Measurements from ENCODE around the gene BTBD6. TPM values are rescaled to one million over a fixed set of nuclear protein-coding genes. Genes with fewer than 3 reads are reported as not detected.

Gene BTBD6
- total RNA-seq (10 to 100 TPM; 52.0 to 56.7 TPM), polyA plus RNA-seq (10 to 100 TPM in 1 of 2 donors, 1 to 10 TPM in 1; 5.4 to 17.4 TPM)

DNA sequence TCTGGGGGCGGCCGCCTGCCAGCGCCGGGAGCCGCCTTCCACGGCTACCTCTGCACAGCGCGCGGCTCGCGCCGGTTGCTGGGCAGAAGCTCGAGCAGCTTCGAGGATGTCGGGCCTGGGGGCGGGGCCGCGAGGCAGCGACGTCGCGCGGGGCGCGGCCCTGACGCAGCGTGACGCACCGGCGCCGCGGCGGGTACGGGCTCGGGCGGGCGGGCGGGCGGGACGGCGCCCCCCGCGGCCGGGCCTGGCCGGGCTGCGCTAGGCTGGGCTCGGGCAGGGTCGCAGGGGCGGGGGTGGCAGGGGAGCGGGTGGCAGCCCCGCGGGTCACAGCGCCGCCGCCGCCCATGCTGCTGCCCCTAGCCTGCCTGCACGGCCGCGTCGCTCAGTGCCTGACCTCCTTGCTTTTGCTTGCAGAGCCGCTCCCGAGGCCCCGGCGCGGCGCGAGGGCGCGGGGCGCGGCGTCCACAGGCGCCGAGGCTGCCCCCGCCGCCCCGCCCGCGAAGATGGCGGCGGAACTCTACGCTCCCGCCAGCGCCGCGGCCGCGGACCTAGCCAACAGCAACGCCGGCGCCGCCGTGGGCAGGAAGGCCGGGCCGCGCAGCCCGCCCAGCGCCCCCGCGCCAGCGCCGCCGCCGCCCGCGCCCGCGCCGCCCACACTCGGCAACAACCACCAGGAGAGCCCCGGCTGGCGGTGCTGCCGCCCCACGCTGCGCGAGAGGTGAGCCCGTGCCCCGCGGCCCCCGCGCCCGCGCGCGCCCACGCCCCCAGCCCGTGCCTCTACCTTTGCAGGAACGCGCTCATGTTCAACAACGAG, at the start of gene BTBD6:
TSS of gene BTBD6 (plus strand) at position 166 of the 814 bp plus-strand sequence. CDS start at position 345, 179 bp downstream.
- peaks cover 10% of the 10 kb centered on the region for H3K36me3 ChIP-seq (ENCODE audit: insufficient read depth, low read length)
- no peaks in the 10 kb centered on the region for H3K9me3 Mint-ChIP-seq
- no peaks in the 10 kb centered on the region for H3K9me3 ChIP-seq (ENCODE audit: control insufficient read depth in 1 of 2, low read length in 2 of 2)
- intact Hi-C loops (cut with micrococcal nuclease) = loop anchor here (1.0 kb wide), 1 partner anchor 53 kb away; the partner anchor contains the start of gene BRF1
- peak within 1 kb of the TSS; percentile 77 to 84 (median 80) for H3K4me3 Mint-ChIP-seq
- ChIA-PET CTCF (ENCODE audit: partially characterized antibody) (interaction anchor here (1.1 to 1.6 kb wide), 2 partner anchors 53 to 158 kb away, joined by 3 read pairs; no protein-coding TSS in a partner anchor), POLR2A (ENCODE audit: partially characterized antibody) (interaction anchor here (0.6 to 2.6 kb wide), 10 partner anchors 12 to 855 kb away, joined by 3 to 31 read pairs (median 4); partner anchors contain the start of genes BRF1 and PACS2)
- H3K4me3 ChIP-seq (ENCODE audit: low read length in 2 of 2) = peak within 1 kb of the TSS; percentile 42 to 71
- no peaks in the 10 kb centered on the region for H3K27me3 Mint-ChIP-seq
- DNase-seq = peak; percentile 87 to 90 (median 90)
- H3K36me3 Mint-ChIP-seq = peaks cover 0 to 29% of the 10 kb centered on the region in 2 donors
- no peaks in the 10 kb centered on the region for H3K27me3 ChIP-seq (ENCODE audit: insufficient read depth, low read length)
- H3K4me1 ChIP-seq (ENCODE audit: insufficient read depth, low read length) = peaks cover 19% of the 10 kb centered on the region
- H3K4me1 Mint-ChIP-seq = peaks cover 14 to 48% (median 19%) of the 10 kb centered on the region in 4 donors
- peak within 1 kb of the TSS; percentile 63 for H3K27ac ChIP-seq (ENCODE audit: low read depth, low read length)
- H3K27ac Mint-ChIP-seq = peak within 1 kb of the TSS; percentile 68 to 89 (median 87)

DNA sequence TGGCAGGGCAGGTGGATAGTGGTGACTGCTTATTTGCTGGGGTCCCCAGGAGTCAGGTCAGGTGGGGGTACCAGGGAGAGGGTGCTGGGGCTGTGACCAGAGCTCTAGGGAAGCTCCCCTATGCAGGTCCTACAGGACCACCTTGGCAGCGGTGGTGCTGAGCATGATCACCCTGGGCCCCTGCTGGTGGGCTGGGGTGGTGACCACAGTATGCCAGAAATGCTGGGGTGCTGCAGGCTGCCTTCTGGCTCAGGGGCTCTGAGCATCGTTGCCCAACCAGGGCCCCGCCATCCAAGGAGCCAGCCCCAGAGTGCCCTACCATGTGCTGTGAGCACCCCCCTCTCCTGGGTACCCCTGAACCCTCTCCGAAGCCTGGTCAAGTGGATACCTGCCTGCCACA, 49.7 kb upstream of the BTBD6 start:
- H3K27ac ChIP-seq (ENCODE audit: low read depth, low read length) = no peak overlapping the region
- intact Hi-C loops (cut with micrococcal nuclease) = no loop called here
- Mint-ChIP-seq H3K36me3 (no peaks in the 10 kb centered on the region), H3K4me1 (peaks cover 16 to 39% (median 30%) of the 10 kb centered on the region in 4 donors), H3K27ac (no peak overlapping the region), H3K9me3 (no peaks in the 10 kb centered on the region), H3K4me3 (no peak overlapping the region), H3K27me3 (peaks cover 22 to 26% of the 10 kb centered on the region in 2 donors)
- no peak overlapping the region for H3K4me3 ChIP-seq (ENCODE audit: low read length in 2 of 2)
- H3K4me1 ChIP-seq (ENCODE audit: insufficient read depth, low read length) = peaks cover 58% of the 10 kb centered on the region
- POLR2A ChIA-PET (ENCODE audit: partially characterized antibody) = no interaction called here
- H3K27me3 ChIP-seq (ENCODE audit: insufficient read depth, low read length) = peaks cover 8% of the 10 kb centered on the region
- CTCF ChIA-PET (ENCODE audit: partially characterized antibody) = no interaction called here
- H3K36me3 ChIP-seq (ENCODE audit: insufficient read depth, low read length) = no peaks in the 10 kb centered on the region
- H3K9me3 ChIP-seq (ENCODE audit: control insufficient read depth in 1 of 2, low read length in 2 of 2) = no peaks in the 10 kb centered on the region
- DNase-seq = no peak

DNA sequence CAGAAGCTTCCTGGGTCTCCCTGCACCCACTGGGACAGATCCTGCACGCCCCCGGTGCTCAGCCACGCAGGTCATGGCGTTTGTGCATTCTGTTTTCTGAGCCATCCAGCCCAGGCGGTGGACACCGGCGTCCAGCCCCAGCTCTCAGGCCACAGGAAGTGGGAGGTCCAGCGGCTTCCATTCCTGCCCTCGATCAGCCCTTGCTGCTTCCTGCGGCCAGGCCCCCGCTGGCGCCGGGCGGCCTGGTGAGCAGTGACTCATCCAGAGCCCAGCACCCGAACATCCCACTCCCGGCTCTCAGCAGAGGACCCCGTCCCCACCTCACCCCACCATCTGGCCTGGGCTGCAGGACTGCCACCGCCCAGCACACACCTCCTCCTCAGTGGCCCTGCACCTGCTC, 49.2 kb upstream of the BTBD6 start:
- Histone ChIP-seq H3K9me3 (ENCODE audit: control insufficient read depth in 1 of 2, low read length in 2 of 2) (no peaks in the 10 kb centered on the region), H3K27me3 (ENCODE audit: insufficient read depth, low read length) (peaks cover 8% of the 10 kb centered on the region), H3K4me1 (ENCODE audit: insufficient read depth, low read length) (peaks cover 53% of the 10 kb centered on the region), H3K27ac (ENCODE audit: low read depth, low read length) (no peak overlapping the region), H3K36me3 (ENCODE audit: insufficient read depth, low read length) (no peaks in the 10 kb centered on the region), H3K4me3 (ENCODE audit: low read length in 2 of 2) (no peak overlapping the region)
- Mint-ChIP-seq H3K9me3 (no peaks in the 10 kb centered on the region), H3K4me3 (peak overlapping the region in 1 of 8 donors; percentile 13), H3K4me1 (peaks cover 14 to 34% (median 25%) of the 10 kb centered on the region in 4 donors), H3K27me3 (peaks cover 22% of the 10 kb centered on the region in 2 donors), H3K36me3 (no peaks in the 10 kb centered on the region), H3K27ac (peak overlapping the region in 1 of 7 donors; percentile 75)
- intact Hi-C loops (cut with micrococcal nuclease) = no loop called here
- DNase-seq = no peak
- CTCF ChIA-PET (ENCODE audit: partially characterized antibody) = no interaction called here
- POLR2A ChIA-PET (ENCODE audit: partially characterized antibody) = no interaction called here

DNA sequence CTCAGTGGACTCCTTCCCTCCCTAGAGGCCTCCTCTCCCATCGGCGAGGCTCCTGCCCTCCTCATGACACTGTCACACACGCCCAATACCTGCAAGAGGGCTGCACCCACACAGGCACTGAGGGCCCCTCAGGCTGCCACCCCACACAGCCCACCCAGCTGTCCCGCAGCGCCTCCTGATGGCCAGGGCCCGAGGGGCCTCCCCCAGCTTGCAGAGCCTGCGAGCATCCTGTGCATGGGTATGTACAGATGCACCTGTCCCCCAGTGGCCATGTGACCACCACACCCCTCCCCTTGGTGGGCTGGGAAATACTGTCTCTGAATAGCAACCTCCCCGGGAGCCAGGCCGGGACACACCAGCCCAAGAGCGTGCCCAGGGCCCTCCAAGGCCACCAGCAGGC, 48.3 kb upstream of the BTBD6 start:
- H3K27ac Mint-ChIP-seq = no peak overlapping the region
- no peak for DNase-seq

DNA sequence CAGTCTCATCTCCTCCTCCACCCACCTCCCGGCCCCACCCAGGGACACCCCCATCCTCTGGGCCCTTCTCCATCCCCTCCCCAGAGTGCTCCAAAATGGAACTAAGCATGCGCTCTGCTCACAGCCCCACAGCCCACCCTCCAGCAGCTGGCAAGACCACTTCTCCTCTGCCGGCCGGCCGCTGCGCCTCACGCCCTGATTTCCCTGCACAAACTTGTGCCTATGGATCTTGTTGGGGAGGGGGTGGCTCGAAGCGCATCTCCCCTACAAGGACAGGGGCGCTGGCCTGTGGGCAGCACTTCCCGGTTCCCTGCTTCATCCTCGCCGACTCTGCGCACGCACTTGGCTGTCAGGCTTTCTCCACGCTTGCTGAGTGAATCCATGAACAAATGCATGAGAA, 47.7 kb upstream of the BTBD6 start:
- Mint-ChIP-seq H3K36me3 (no peaks in the 10 kb centered on the region), H3K27ac (no peak overlapping the region), H3K4me3 (no peak overlapping the region), H3K4me1 (peaks cover 4 to 29% (median 18%) of the 10 kb centered on the region in 4 donors), H3K9me3 (no peaks in the 10 kb centered on the region), H3K27me3 (peaks cover 17% of the 10 kb centered on the region in 2 donors)
- Histone ChIP-seq H3K4me3 (ENCODE audit: low read length in 2 of 2) (no peak overlapping the region), H3K9me3 (ENCODE audit: control insufficient read depth in 1 of 2, low read length in 2 of 2) (no peaks in the 10 kb centered on the region), H3K4me1 (ENCODE audit: insufficient read depth, low read length) (peaks cover 37% of the 10 kb centered on the region), H3K27me3 (ENCODE audit: insufficient read depth, low read length) (peaks cover 8% of the 10 kb centered on the region), H3K27ac (ENCODE audit: low read depth, low read length) (no peak overlapping the region), H3K36me3 (ENCODE audit: insufficient read depth, low read length) (no peaks in the 10 kb centered on the region)
- ChIA-PET CTCF (ENCODE audit: partially characterized antibody) (interaction anchor here (1.1 to 4.8 kb wide), 3 partner anchors 32 to 151 kb away, joined by 3 to 35 read pairs (median 7); partner anchors contain the start of gene JAG2), POLR2A (ENCODE audit: partially characterized antibody) (interaction anchor here (1.6 kb wide), 1 partner anchor 100 kb away, joined by 4 read pairs; the partner anchor contains the start of gene BRF1)
- intact Hi-C loops (cut with micrococcal nuclease) = no loop called here
- DNase-seq = peak in 1 of 5 donors; percentile 22

More for the DNA sequence above, 48.3 kb upstream of the BTBD6 start:
- no peak overlapping the region for H3K4me3 Mint-ChIP-seq
- H3K36me3 Mint-ChIP-seq = no peaks in the 10 kb centered on the region
- Histone ChIP-seq H3K36me3 (ENCODE audit: insufficient read depth, low read length) (no peaks in the 10 kb centered on the region), H3K27ac (ENCODE audit: low read depth, low read length) (no peak overlapping the region), H3K9me3 (ENCODE audit: control insufficient read depth in 1 of 2, low read length in 2 of 2) (no peaks in the 10 kb centered on the region), H3K4me1 (ENCODE audit: insufficient read depth, low read length) (peaks cover 43% of the 10 kb centered on the region), H3K27me3 (ENCODE audit: insufficient read depth, low read length) (peaks cover 8% of the 10 kb centered on the region), H3K4me3 (ENCODE audit: low read length in 2 of 2) (no peak overlapping the region)
- H3K9me3 Mint-ChIP-seq = no peaks in the 10 kb centered on the region
- CTCF ChIA-PET (ENCODE audit: partially characterized antibody) = no interaction called here
- peaks cover 19 to 20% of the 10 kb centered on the region in 2 donors for H3K27me3 Mint-ChIP-seq
- intact Hi-C loops (cut with micrococcal nuclease) = no loop called here
- peaks cover 7 to 33% (median 20%) of the 10 kb centered on the region in 4 donors for H3K4me1 Mint-ChIP-seq
- POLR2A ChIA-PET (ENCODE audit: partially characterized antibody) = no interaction called here

DNA sequence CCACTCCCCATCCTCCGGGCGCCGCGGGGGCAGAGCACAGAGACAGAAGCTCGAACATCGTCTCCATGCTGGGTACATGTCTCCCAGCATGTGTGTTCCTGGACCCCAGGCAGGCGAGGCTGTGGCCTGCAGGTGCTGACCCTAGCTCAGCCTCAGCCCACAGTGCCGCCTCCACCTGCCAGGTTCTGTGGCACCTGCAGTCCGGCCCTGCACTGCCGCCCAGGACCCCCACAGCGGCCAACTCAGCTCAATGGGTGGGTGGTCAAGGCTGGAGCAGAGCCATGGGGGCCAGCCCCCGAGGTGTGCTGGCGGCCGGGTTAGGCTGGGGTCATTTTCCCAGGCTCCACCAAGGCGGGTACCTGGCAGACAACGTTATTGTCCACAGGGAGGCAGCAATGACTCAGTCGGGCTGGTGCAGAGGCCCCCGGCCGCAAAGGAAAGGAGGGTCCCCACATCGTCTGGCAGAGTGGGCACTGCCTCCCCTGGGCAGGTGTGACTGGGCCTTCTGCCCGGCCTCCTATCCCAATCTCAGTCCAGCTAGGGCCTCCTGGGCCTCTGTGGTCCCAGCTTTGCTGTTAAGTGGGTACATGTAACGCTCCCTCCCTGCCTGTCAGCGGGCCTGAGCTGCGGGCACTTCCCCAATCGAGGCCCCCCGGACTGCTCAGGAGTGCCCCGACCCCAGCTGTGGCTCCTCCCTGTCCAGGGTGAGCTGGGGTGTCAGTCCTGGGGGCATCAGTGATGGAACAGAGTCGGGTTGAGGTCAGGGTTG, 47.0 kb upstream of the BTBD6 start:
- no peaks in the 10 kb centered on the region for H3K36me3 ChIP-seq (ENCODE audit: insufficient read depth, low read length)
- Mint-ChIP-seq H3K4me1 (peaks cover 3 to 22% (median 15%) of the 10 kb centered on the region in 4 donors), H3K9me3 (no peaks in the 10 kb centered on the region), H3K4me3 (peak overlapping the region in 1 of 8 donors; percentile 47), H3K36me3 (no peaks in the 10 kb centered on the region), H3K27ac (peak overlapping the region in 1 of 7 donors; percentile 8), H3K27me3 (peaks cover 14 to 16% of the 10 kb centered on the region in 2 donors)
- DNase-seq = peak in 1 of 5 donors; percentile 36
- no peak overlapping the region for H3K27ac ChIP-seq (ENCODE audit: low read depth, low read length)
- ChIA-PET POLR2A (ENCODE audit: partially characterized antibody) (interaction anchor here (1.6 kb wide), 1 partner anchor 100 kb away, joined by 4 read pairs; the partner anchor contains the start of gene BRF1), CTCF (ENCODE audit: partially characterized antibody) (interaction anchor here (0.7 to 4.8 kb wide), 5 partner anchors 19 to 150 kb away, joined by 3 to 35 read pairs (median 6); partner anchors contain the start of gene JAG2)
- H3K27me3 ChIP-seq (ENCODE audit: insufficient read depth, low read length) = peaks cover 8% of the 10 kb centered on the region
- H3K4me3 ChIP-seq (ENCODE audit: low read length in 2 of 2) = no peak overlapping the region
- peaks cover 30% of the 10 kb centered on the region for H3K4me1 ChIP-seq (ENCODE audit: insufficient read depth, low read length)
- intact Hi-C loops (cut with micrococcal nuclease) = no loop called here
- H3K9me3 ChIP-seq (ENCODE audit: control insufficient read depth in 1 of 2, low read length in 2 of 2) = no peaks in the 10 kb centered on the region

All from CD4-positive, alpha-beta memory T cell (primary cell).